Natural killer cell (primary cell): Measurements from ENCODE around the gene PPHLN1. TPM values are rescaled to one million over a fixed set of nuclear protein-coding genes. Genes with fewer than 3 reads are reported as not detected.
"Not testable (repeated sequence)": the region's sequence is repeated elsewhere in the genome, so short reads cannot be mapped to it uniquely, and the experiment has no call there.

Experiments
- ATAC-seq, 3 donors: fragments of 150-1000 bp in 2 of 3; fragments of 200-7000 bp in 1 of 3; cut with Tn5 transposase; 1 replicate in 1 of 3; 2 replicates in 2 of 3; pipeline ENCODE4 v1.10.0; 2021; ENCODE audit warnings: mild to moderate bottlenecking in 2 of 3, moderate library complexity in 2 of 3
- DNase-seq, 2 donors: peaks; one replicate each; pipeline versions ENCODE4 v3.0.0 to v3.0.0-alpha.2; 2013 to 2021; ENCODE audit warnings: mixed read lengths in 1 of 2
- H3K27ac ChIP-seq: one replicate; pipeline ENCODE4 v1.5.1; 2013; ENCODE audit warnings: mild to moderate bottlenecking, low read length
- H3K27me3 ChIP-seq: one replicate; pipeline ENCODE4 v1.6.1; 2013; ENCODE audit warnings: low read length; ENCODE audit not compliant: control insufficient read depth, insufficient read depth
- H3K36me3 ChIP-seq: one replicate; pipeline ENCODE4 v1.6.1; 2013; ENCODE audit warnings: low read length; ENCODE audit not compliant: control insufficient read depth, insufficient read depth
- H3K4me1 ChIP-seq: one replicate; pipeline ENCODE4 v1.6.1; 2013; ENCODE audit warnings: low read length; ENCODE audit not compliant: control insufficient read depth, insufficient read depth
- H3K4me3 ChIP-seq: one replicate; pipeline ENCODE4 v1.5.1; 2013; ENCODE audit warnings: low read length
- H3K9me3 ChIP-seq: one replicate; pipeline ENCODE4 v1.6.1; 2013; ENCODE audit warnings: low read length; ENCODE audit not compliant: control insufficient read depth, insufficient read depth
- H3K27ac Mint-ChIP-seq, 2 donors: one replicate each; pipeline ENCODE4 v1.8.0; 2022; ENCODE audit warnings: mild to moderate bottlenecking in 2 of 2, mixed read lengths in 2 of 2, moderate library complexity in 1 of 2
- H3K27me3 Mint-ChIP-seq, 2 donors: one replicate each; pipeline ENCODE4 v1.8.0; 2022; ENCODE audit warnings: low read depth in 2 of 2, mixed read lengths in 2 of 2
- H3K36me3 Mint-ChIP-seq: one replicate; pipeline ENCODE4 v1.8.0; 2022; ENCODE audit warnings: mixed read lengths
- H3K4me1 Mint-ChIP-seq, 2 donors: one replicate each; pipeline ENCODE4 v1.8.0; 2022; ENCODE audit warnings: mixed read lengths in 2 of 2
- H3K4me3 Mint-ChIP-seq: one replicate; pipeline ENCODE4 v1.8.0; 2022; ENCODE audit warnings: mild to moderate bottlenecking, moderate library complexity, mixed read lengths
- H3K9me3 Mint-ChIP-seq, 2 donors: one replicate each; pipeline ENCODE4 v1.8.0; 2022; ENCODE audit warnings: mixed read lengths in 2 of 2
- WGBS: methylation state at CpG from one replicate; pipeline ENCODE4 v1.1.7; 2013; ENCODE audit warnings: missing lambda C conversion rate; ENCODE audit not compliant: insufficient coverage; 5-methylcytosine and 5-hydroxymethylcytosine counted together
- intact Hi-C: fragments of 100-400 bp; cut with micrococcal nuclease; formaldehyde crosslinking; loops from one replicate; pipeline ENCODE4 v1.14.2; 2022
- total RNA-seq, 4 donors: library from RNA; stranded (reverse); fragments of 120-200 nt in 1 of 4; gene quantifications; one replicate each; pipeline versions ENCODE4 v1.2.3 to v1.2.4, GENCODE V29; 2013 to 2022
- TF ChIP-seq, protein P1 (sequence below): fragments of 200-600 bp; IDR thresholded peaks from one replicate; pipeline ENCODE4 v1.8.0; 2022; ENCODE audit warnings: antibody characterized with exemption

PPHLN1 gene
- total RNA-seq, 3 donors from 2014 or later (not counting 1 experiment from before 2014, with no cell fraction given), result 98.2 to 101 (median 101) TPM

DNA sequence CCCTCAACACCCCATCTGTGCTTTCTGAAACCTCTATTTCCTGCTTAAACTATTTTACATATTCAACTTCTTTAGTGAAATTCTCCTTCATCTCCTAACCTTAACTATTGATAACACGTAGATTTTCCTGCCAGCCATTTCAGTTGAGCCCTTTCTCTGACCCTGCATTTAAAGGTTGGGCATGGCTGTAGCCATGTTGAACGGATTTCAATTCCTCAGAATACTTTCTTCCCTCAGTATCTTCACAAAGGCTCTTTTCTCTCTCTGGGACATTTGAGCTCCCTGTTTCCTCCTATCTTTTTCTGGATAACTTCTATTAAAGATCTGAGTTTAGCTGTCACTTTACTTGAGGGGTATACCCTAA is 1.2 kb downstream of the PPHLN1 start:
- no peaks in the 10 kb centered on the region for H3K9me3 Mint-ChIP-seq
- Histone ChIP-seq H3K4me3 (peak overlapping the region; percentile 82), H3K9me3 (no peaks in the 10 kb centered on the region), H3K36me3 (peaks cover 6% of the 10 kb centered on the region), H3K4me1 (peaks cover 20% of the 10 kb centered on the region), H3K27ac (peak overlapping the region; percentile 81), H3K27me3 (no peaks in the 10 kb centered on the region)
- intact Hi-C loops, result loop anchor here (5.0 to 10.0 kb wide), 2 partner anchors 185 to 232 kb away; partner anchors contain the start of gene GXYLT1
- 65% methylated on average over 2 of the region's 2 CpGs for WGBS
- H3K27ac Mint-ChIP-seq, result peak overlapping the region; percentile 96 to 99
- H3K4me1 Mint-ChIP-seq, result peaks cover 62 to 67% of the 10 kb centered on the region in 2 donors
- no peaks in the 10 kb centered on the region for H3K36me3 Mint-ChIP-seq
- peak overlapping the region; percentile 99 for H3K4me3 Mint-ChIP-seq
- TF ChIP-seq, protein P1, sequence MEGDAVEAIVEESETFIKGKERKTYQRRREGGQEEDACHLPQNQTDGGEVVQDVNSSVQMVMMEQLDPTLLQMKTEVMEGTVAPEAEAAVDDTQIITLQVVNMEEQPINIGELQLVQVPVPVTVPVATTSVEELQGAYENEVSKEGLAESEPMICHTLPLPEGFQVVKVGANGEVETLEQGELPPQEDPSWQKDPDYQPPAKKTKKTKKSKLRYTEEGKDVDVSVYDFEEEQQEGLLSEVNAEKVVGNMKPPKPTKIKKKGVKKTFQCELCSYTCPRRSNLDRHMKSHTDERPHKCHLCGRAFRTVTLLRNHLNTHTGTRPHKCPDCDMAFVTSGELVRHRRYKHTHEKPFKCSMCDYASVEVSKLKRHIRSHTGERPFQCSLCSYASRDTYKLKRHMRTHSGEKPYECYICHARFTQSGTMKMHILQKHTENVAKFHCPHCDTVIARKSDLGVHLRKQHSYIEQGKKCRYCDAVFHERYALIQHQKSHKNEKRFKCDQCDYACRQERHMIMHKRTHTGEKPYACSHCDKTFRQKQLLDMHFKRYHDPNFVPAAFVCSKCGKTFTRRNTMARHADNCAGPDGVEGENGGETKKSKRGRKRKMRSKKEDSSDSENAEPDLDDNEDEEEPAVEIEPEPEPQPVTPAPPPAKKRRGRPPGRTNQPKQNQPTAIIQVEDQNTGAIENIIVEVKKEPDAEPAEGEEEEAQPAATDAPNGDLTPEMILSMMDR, result no peak
- DNase-seq (no peak), ATAC-seq (no peak)
- H3K27me3 Mint-ChIP-seq, result no peaks in the 10 kb centered on the region

DNA sequence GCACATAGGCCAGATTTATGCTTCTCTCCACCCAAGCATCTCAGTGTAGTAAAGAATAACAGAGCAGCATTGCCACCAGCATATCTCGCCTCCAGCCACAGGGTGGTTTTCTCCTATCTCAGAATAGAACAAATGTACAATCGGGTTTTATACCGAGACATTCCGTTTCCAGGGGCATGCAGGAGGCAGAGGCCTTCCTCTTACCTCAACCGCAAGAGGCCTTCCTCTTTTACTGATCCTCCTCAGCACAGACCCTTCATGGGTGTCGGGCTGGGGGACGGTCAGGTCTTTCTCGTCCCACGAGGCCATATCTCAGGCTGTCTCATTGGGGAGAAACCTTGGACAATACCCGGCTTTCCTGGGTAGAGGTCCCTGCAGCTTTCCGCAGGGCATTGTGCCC is 4.1 kb downstream of the PPHLN1 start:
- Mint-ChIP-seq H3K27ac (peak overlapping the region in 1 of 2 donors; percentile 16), H3K4me1 (peaks cover 68 to 72% of the 10 kb centered on the region in 2 donors)
- not testable (repeated sequence) for H3K4me3 Mint-ChIP-seq, H3K27me3 Mint-ChIP-seq, H3K27ac ChIP-seq, H3K27me3 ChIP-seq, H3K4me3 ChIP-seq, H3K36me3 ChIP-seq, H3K9me3 ChIP-seq, ATAC-seq, DNase-seq, H3K9me3 Mint-ChIP-seq, H3K36me3 Mint-ChIP-seq
- peaks cover 20% of the 10 kb centered on the region for H3K4me1 ChIP-seq
- intact Hi-C loops, result loop anchor here (5.0 kb wide), 1 partner anchor 1053 kb away; no protein-coding TSS in a partner anchor
- WGBS, result 55% methylated on average over 11 of the region's 11 CpGs

DNA sequence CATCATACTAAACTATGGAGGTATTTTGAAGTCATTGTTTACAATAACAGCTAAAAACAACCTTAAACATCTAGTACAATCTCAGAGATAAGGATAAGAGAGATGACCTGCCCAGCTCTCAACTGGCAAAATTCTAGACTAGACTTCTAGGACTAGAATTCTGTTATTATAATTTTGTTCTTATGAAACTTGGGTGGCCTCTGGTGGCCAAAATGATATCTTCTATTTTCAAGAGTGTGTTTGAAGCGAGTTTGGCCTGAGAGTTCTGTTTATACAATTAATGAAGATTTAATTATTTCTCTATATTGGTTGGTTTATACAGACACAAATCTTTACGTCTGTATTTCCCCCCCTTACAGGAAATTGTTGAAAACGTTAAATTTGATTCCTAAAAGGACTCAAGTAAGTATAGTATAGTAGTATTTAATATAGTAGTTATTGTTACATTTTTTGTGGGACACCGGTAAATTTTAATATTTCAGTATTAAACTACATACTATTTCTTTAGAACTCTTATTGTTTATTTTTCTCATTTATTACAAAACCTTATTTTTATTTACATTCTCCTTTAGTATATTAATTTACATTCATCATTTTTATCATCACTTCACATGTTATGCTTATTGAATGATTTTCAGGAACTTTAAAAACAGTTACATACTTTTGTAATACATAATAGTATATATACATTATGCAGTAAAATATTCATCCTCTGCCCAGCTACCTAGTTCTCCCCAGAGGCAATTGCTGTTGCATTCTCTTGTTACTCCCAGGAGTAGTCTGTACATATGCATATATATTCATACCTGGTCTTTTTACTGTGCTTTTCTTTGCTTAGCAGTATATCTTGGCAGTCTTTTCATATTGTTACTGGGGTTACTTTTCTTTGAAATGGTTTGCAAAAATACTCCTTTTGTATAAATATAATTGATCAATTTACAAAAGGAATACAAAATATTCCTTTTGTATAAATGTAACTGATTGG is 6.6 kb downstream of the PPHLN1 start:
- no peak overlapping the region for H3K4me3 ChIP-seq
- Mint-ChIP-seq H3K36me3 (no peaks in the 10 kb centered on the region), H3K27ac (peak overlapping the region in 1 of 2 donors; percentile 64), H3K27me3 (no peaks in the 10 kb centered on the region), H3K9me3 (no peaks in the 10 kb centered on the region), H3K4me3 (no peak overlapping the region), H3K4me1 (peaks cover 49 to 54% of the 10 kb centered on the region in 2 donors)
- H3K27me3 ChIP-seq, result no peaks in the 10 kb centered on the region
- intact Hi-C loops, result loop anchor here (1.0 to 5.0 kb wide), 2 partner anchors 95 to 1055 kb away; no protein-coding TSS in a partner anchor
- H3K27ac ChIP-seq, result no peak overlapping the region
- WGBS, result no CpG with 5 or more reads among the region's 4 CpGs
- DNase-seq (peak in 1 of 2 donors; percentile 70), ATAC-seq (peak; percentile 63 to 70 (median 67))
- peaks cover 10% of the 10 kb centered on the region for H3K4me1 ChIP-seq
- TF ChIP-seq, protein P1, result peak; percentile 72
- no peaks in the 10 kb centered on the region for H3K9me3 ChIP-seq
- peaks cover 12% of the 10 kb centered on the region for H3K36me3 ChIP-seq

- Histone ChIP-seq H3K9me3 (no peaks in the 10 kb centered on the region), H3K27ac (no peak overlapping the region), H3K4me3 (no peak overlapping the region), H3K27me3 (no peaks in the 10 kb centered on the region), H3K36me3 (peaks cover 25% of the 10 kb centered on the region), H3K4me1 (no peaks in the 10 kb centered on the region)
- intact Hi-C loops, result no loop called here
- Mint-ChIP-seq H3K36me3 (no peaks in the 10 kb centered on the region), H3K4me1 (peaks cover 30 to 40% of the 10 kb centered on the region in 2 donors), H3K27me3 (no peaks in the 10 kb centered on the region), H3K27ac (no peak overlapping the region), H3K9me3 (no peaks in the 10 kb centered on the region), H3K4me3 (no peak overlapping the region)
- DNase-seq (no peak), ATAC-seq (no peak)
- TF ChIP-seq, protein P1, result no peak
- WGBS, result 92% methylated on average over 1 of the region's 1 CpG
These were observed 10.3 kb downstream of the PPHLN1 start for GRCh38 chr12:42336286-42336685.
